MM.1S (cell line): ENCODE results near the gene GPR137.
A peak's percentile ranks its signal among the peaks of the same experiment; 100 is the strongest.

Source experiments
- DNase-seq: peaks from one replicate; pipeline ENCODE4 v3.0.0-alpha.2; 2015
- H2AFZ ChIP-seq: fragments of 300-600 bp; sonication (generic); 2 replicates; pipeline ENCODE4 v1.6.0; 2016; ENCODE audit warnings: antibody characterized with exemption, low read length
- H3F3A ChIP-seq: fragments of 300-600 bp; sonication (generic); 2 replicates; pipeline ENCODE4 v1.6.1; 2016; ENCODE audit warnings: mild to moderate bottlenecking, antibody characterized with exemption, low read length, moderate library complexity, mixed read lengths; ENCODE audit not compliant: insufficient read depth
- H3K27ac ChIP-seq: fragments of 300-600 bp; sonication (generic); 2 replicates; pipeline ENCODE4 v1.5.1; 2016; ENCODE audit warnings: mild to moderate bottlenecking, low read length
- H3K27me3 ChIP-seq: fragments of 300-600 bp; sonication (generic); replicated peaks from 2 replicates; pipeline ENCODE4 v1.6.0; 2016; ENCODE audit warnings: low read length; ENCODE audit not compliant: insufficient read depth
- H3K36me3 ChIP-seq: fragments of 300-600 bp; sonication (generic); replicated peaks from 2 replicates; pipeline ENCODE4 v1.6.1; 2016; ENCODE audit warnings: mild to moderate bottlenecking, low read length, mixed read lengths; ENCODE audit not compliant: insufficient read depth
- H3K4me1 ChIP-seq: fragments of 300-600 bp; sonication (generic); 2 replicates; pipeline ENCODE4 v1.6.1; 2016; ENCODE audit warnings: low read length, mixed read lengths
- H3K4me2 ChIP-seq: fragments of 300-600 bp; sonication (generic); 2 replicates; pipeline ENCODE4 v1.6.0; 2016; ENCODE audit warnings: low read depth, low read length
- H3K4me3 ChIP-seq: fragments of 300-600 bp; sonication (generic); 2 replicates; pipeline ENCODE4 v1.5.1; 2016; ENCODE audit warnings: low read length, mixed read lengths
- H3K79me2 ChIP-seq: fragments of 300-600 bp; sonication (generic); 2 replicates; pipeline ENCODE4 v1.6.1; 2016; ENCODE audit warnings: mixed run types, low read length, mixed read lengths
- H3K9ac ChIP-seq: fragments of 300-600 bp; sonication (generic); 2 replicates; pipeline ENCODE4 v1.6.1; 2016; ENCODE audit warnings: low read length, mixed read lengths
- H3K9me2 ChIP-seq: fragments of 300-600 bp; sonication (generic); replicated peaks from 2 replicates; pipeline ENCODE4 v1.6.1; 2016; ENCODE audit warnings: mild to moderate bottlenecking, low read length, mixed read lengths; ENCODE audit not compliant: insufficient read depth
- H3K9me3 ChIP-seq: fragments of 300-600 bp; sonication (generic); replicated peaks from 2 replicates; pipeline ENCODE4 v1.6.1; 2016; ENCODE audit warnings: mild to moderate bottlenecking, low read length, mixed read lengths; ENCODE audit not compliant: insufficient read depth
- H4K20me1 ChIP-seq: fragments of 300-600 bp; sonication (generic); 2 replicates; pipeline ENCODE4 v1.6.1; 2016; ENCODE audit warnings: mild to moderate bottlenecking, low read length, moderate library complexity, mixed read lengths; ENCODE audit not compliant: insufficient read depth
- EZH2 ChIP-seq: fragments of 300-600 bp; sonication (generic); optimal IDR thresholded peaks from 2 replicates; pipeline ENCODE3; 2017; ENCODE audit warnings: low read depth, mild to moderate bottlenecking, antibody characterized with exemption, low read length, mixed read lengths
- EZH2phosphoT487 ChIP-seq: fragments of 300-600 bp; sonication (generic); IDR thresholded peaks from 2 replicates; pipeline ENCODE4 v1.6.1; 2018; ENCODE audit warnings: antibody characterized with exemption, low read length
- TF ChIP-seq, protein P1 (sequence below): fragments of 300-600 bp; sonication (generic); IDR thresholded peaks from 2 replicates; pipeline ENCODE4 v1.5.1; 2016; ENCODE audit warnings: antibody characterized with exemption, low read length, mixed read lengths

The GPR137 gene

DNA sequence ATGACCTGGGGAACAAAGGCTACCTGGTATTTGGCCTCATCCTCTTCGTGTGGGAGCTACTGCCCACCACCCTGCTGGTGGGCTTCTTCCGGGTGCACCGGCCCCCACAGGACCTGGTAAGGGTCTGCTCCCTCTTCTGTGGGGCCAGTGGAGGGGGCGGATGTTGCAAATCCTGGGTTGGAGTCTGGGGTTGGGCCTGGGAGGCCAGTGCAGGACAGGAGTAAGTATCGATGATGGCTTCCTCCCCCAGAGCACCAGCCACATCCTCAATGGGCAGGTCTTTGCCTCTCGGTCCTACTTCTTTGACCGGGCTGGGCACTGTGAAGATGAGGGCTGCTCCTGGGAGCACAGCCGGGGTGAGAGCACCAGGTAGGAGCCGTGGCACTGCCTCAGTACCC lies 2.7 kb downstream of the GPR137 start:
- Histone ChIP-seq H2AFZ (no peak overlapping the region), H3K9me3 (no peaks in the 10 kb centered on the region), H3F3A (peaks cover 12% of the 10 kb centered on the region), H3K4me3 (no peak overlapping the region), H3K4me1 (peaks cover 5% of the 10 kb centered on the region), H3K27me3 (peaks cover 27% of the 10 kb centered on the region), H3K36me3 (no peaks in the 10 kb centered on the region), H3K4me2 (no peak overlapping the region), H4K20me1 (no peaks in the 10 kb centered on the region), H3K79me2 (peaks cover 14% of the 10 kb centered on the region), H3K9ac (no peak overlapping the region), H3K9me2 (no peaks in the 10 kb centered on the region), H3K27ac (no peak overlapping the region)
- peak; percentile 1 for DNase-seq
- no peak for TF ChIP-seq EZH2phosphoT487
- TF ChIP-seq EZH2, result no peak
- TF ChIP-seq, protein P1, sequence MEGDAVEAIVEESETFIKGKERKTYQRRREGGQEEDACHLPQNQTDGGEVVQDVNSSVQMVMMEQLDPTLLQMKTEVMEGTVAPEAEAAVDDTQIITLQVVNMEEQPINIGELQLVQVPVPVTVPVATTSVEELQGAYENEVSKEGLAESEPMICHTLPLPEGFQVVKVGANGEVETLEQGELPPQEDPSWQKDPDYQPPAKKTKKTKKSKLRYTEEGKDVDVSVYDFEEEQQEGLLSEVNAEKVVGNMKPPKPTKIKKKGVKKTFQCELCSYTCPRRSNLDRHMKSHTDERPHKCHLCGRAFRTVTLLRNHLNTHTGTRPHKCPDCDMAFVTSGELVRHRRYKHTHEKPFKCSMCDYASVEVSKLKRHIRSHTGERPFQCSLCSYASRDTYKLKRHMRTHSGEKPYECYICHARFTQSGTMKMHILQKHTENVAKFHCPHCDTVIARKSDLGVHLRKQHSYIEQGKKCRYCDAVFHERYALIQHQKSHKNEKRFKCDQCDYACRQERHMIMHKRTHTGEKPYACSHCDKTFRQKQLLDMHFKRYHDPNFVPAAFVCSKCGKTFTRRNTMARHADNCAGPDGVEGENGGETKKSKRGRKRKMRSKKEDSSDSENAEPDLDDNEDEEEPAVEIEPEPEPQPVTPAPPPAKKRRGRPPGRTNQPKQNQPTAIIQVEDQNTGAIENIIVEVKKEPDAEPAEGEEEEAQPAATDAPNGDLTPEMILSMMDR, result no peak

DNA sequence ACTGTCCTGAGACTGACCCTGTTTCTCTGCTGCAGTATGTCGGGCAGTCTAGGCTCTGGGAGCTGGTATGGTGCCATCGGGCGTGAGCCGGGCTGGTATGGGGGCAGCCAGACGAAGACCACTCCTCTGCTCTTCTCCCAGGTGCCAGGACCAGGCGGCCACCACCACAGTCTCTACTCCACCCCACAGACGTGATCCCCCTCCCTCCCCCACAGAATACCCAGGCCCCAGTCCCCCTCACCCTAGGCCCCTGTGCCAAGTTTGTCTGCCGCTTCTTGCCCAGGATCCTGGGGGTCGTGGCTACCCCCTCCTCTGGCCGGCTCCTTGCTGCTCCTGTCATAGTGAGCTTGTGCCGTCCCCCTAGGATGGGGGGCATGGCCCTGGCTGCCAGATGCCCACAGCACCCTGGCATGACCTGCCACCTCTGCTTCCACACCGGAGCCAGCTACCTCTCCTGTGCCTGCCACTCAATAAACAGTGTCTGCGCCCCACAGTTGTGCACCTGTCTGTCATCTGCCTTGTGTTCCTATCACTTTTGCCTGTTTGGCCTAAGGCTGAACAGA lies 3.4 kb downstream of the GPR137 start:
- Histone ChIP-seq H3K4me2 (no peak overlapping the region), H2AFZ (no peak overlapping the region), H4K20me1 (no peaks in the 10 kb centered on the region), H3K9ac (no peak overlapping the region), H3K4me1 (0 out of 2 replicates have a peak, but pooled peaks cover 3% of the 10 kb centered on the region), H3K9me3 (no peaks in the 10 kb centered on the region), H3K4me3 (no peak overlapping the region), H3F3A (peaks cover 12% of the 10 kb centered on the region), H3K9me2 (no peaks in the 10 kb centered on the region), H3K27me3 (peaks cover 32% of the 10 kb centered on the region), H3K27ac (no peak overlapping the region), H3K79me2 (peaks cover 7% of the 10 kb centered on the region), H3K36me3 (no peaks in the 10 kb centered on the region)
- DNase-seq, result no peak
- no peak for TF ChIP-seq EZH2
- TF ChIP-seq, protein P1, result no peak
- TF ChIP-seq EZH2phosphoT487, result no peak

- H3F3A ChIP-seq, result peaks cover 8% of the 10 kb centered on the region; the same call in 1 of the 2 replicates
- H3K36me3 ChIP-seq, result no peaks in the 10 kb centered on the region
- H3K9ac ChIP-seq, result no peak overlapping the region
- no peak overlapping the region for H2AFZ ChIP-seq
- H3K4me1 ChIP-seq, result 0 out of 2 replicates have a peak, but pooled peaks cover 3% of the 10 kb centered on the region
- H3K9me3 ChIP-seq, result no peaks in the 10 kb centered on the region
- H3K27ac ChIP-seq, result no peak overlapping the region
- DNase-seq, result peak; percentile 1
- H3K4me3 ChIP-seq, result no peak overlapping the region
- peaks cover 45% of the 10 kb centered on the region for H3K27me3 ChIP-seq
- H3K4me2 ChIP-seq, result no peak overlapping the region
- TF ChIP-seq EZH2 (no peak), EZH2phosphoT487 (no peak)
- TF ChIP-seq, protein P1, result no peak
- no peaks in the 10 kb centered on the region for H3K9me2 ChIP-seq
- H3K79me2 ChIP-seq, result peaks cover 3% of the 10 kb centered on the region; the same call in 1 of the 2 replicates
- H4K20me1 ChIP-seq, result no peaks in the 10 kb centered on the region
Observed at GRCh38 chr11:64290352-64291261, 5.0 kb downstream of the GPR137 start.
